Esophagus squamous epithelium (tissue), 5 donors: ENCODE results near the gene CCNY. TPM values are rescaled to one million over a fixed set of nuclear protein-coding genes. Genes with fewer than 3 reads are reported as not detected.

Experiments
- DNase-seq: peaks from one replicate; lab custom pipeline; 2025; lab: John Stamatoyannopoulos, UW
- H3K27ac ChIP-seq, 4 donors: fragments of 200-600 bp; sonication (generic); one replicate each; pipeline ENCODE4 v1.5.1; 2016 to 2019; ENCODE audit warnings: mild to moderate bottlenecking in 1 of 4
- H3K27me3 ChIP-seq, 4 donors: fragments of 200-600 bp; sonication (generic); 1 replicate in 3 of 4; 2 replicates in 1 of 4; pipeline versions ENCODE4 v1.5.1 to v1.6.0; 2017 to 2021; ENCODE audit warnings: antibody characterized with exemption in 1 of 4
- H3K36me3 ChIP-seq, 3 donors: fragments of 200-600 bp; sonication (generic); one replicate each; pipeline ENCODE4 v1.5.1; 2016 to 2019
- H3K4me1 ChIP-seq, 3 donors: fragments of 200-600 bp; sonication (generic); one replicate each; pipeline ENCODE4 v1.5.1; 2017 to 2019
- H3K4me3 ChIP-seq, 4 donors: fragments of 200-600 bp; sonication (generic); 1 replicate in 3 of 4; 2 replicates in 1 of 4; pipeline ENCODE4 v1.5.1; 2016 to 2019; ENCODE audit warnings: mild to moderate bottlenecking in 2 of 4, moderate library complexity in 1 of 4
- H3K9me3 ChIP-seq, 3 donors: fragments of 200-600 bp; sonication (generic); one replicate each; pipeline ENCODE4 v1.5.1; 2016 to 2019
- POLR2A ChIP-seq, 4 donors: fragments of 450-650 bp; IDR thresholded peaks; one replicate each; pipeline ENCODE4 v1.6.1; 2017; ENCODE audit warnings: antibody characterized with exemption in 4 of 4, mild to moderate bottlenecking in 4 of 4, moderate library complexity in 3 of 4
- WGBS, 2 donors: methylation state at CpG; one replicate each; pipeline ENCODE4 v1.1.5; 2018; 5-methylcytosine and 5-hydroxymethylcytosine counted together
- intact Hi-C: fragments of 100-400 bp; cut with DNase I; formaldehyde crosslinking; loops from one replicate; pipeline ENCODE4 v1.15.0; 2022
- total RNA-seq, 4 donors: library from RNA; depleted of rRNA; stranded (reverse); fragments of >200 nt; gene quantifications; one replicate each; pipeline ENCODE4 v1.1.0, GENCODE V29; 2016
- TF ChIP-seq, protein P1 (sequence below), 6 experiments: fragments of 450-650 bp in 4 of 6; fragments of 200-600 bp in 2 of 6; sonication (generic) in 2 of 6; IDR thresholded peaks; one replicate each; pipeline ENCODE4 v1.5.1; 2016 to 2019; ENCODE audit warnings: antibody characterized with exemption in 6 of 6, mild to moderate bottlenecking in 4 of 6, moderate library complexity in 4 of 6
- donor health status: DM: yes; HTN: yes; CAD: no.

The CCNY gene
- total RNA-seq, 4 donors from 2014 or later = 24.1 to 41.5 (median 30.4) TPM

DNA sequence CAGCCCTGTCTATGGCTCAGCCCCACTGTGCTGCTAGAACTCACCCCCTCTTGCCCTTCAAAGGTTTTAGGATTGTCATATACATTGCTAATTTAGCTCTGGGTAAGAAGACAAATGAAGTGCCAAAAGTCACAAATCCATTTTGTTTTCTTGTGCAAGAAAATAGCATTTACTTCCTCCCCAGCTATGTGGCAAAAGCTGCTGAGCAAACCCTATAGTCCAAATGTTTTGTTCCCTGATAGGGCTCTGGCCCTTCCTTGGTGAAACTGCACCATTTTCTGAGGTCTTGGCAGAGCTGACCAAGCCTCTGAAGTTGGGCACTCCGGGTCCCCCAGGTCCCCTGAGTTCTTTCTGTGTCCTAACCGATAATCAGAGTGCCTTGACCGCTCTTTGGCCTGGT lies 184.7 kb downstream of the CCNY start:
- H3K4me3 ChIP-seq = no peak overlapping the region
- H3K27me3 ChIP-seq = no peaks in the 10 kb centered on the region
- H3K4me1 ChIP-seq = peaks cover 0 to 4% (median 4%) of the 10 kb centered on the region in 3 donors
- 83% methylated on average over 2 of the region's 3 CpGs; no CpG with 5 or more reads in 1 of the 2 donors for WGBS, 2 donors
- intact Hi-C loops = no loop called here
- H3K27ac ChIP-seq = no peak overlapping the region
- no peaks in the 10 kb centered on the region for H3K36me3 ChIP-seq
- no peak for DNase-seq
- H3K9me3 ChIP-seq = no peaks in the 10 kb centered on the region
- TF ChIP-seq, protein P1, sequence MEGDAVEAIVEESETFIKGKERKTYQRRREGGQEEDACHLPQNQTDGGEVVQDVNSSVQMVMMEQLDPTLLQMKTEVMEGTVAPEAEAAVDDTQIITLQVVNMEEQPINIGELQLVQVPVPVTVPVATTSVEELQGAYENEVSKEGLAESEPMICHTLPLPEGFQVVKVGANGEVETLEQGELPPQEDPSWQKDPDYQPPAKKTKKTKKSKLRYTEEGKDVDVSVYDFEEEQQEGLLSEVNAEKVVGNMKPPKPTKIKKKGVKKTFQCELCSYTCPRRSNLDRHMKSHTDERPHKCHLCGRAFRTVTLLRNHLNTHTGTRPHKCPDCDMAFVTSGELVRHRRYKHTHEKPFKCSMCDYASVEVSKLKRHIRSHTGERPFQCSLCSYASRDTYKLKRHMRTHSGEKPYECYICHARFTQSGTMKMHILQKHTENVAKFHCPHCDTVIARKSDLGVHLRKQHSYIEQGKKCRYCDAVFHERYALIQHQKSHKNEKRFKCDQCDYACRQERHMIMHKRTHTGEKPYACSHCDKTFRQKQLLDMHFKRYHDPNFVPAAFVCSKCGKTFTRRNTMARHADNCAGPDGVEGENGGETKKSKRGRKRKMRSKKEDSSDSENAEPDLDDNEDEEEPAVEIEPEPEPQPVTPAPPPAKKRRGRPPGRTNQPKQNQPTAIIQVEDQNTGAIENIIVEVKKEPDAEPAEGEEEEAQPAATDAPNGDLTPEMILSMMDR (IDR thresholded peaks at IDR 0.05) = no peak
- no peak for TF ChIP-seq POLR2A (IDR thresholded peaks at IDR 0.05)

DNA sequence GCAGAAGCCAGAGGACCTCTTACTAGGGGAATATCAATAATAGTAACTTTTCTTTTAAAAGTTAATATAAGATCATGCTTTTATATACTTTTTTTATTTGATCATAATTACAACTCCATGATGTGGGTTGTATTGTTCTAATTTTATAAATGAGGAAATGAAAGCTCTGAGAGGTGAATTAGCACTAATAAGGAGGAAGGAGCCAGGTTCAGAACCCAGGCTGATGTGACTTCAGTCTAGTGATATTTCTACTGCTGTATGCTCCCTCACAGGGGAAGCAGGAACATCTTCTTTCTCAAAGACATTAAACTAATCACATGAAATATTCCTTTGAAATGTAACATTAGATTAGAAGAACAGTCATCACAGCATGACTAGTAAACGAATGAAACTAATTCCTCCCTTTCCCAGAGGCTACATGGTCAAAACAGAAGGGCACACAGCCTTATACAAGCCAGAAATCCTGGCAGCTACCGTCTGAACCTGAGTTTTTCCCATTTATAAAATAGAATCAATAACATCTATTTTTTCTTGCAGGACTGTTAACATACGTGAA lies 187.4 kb downstream of the CCNY start:
- 75 to 82% methylated on average over 3 of the region's 3 CpGs for WGBS, 2 donors
- H3K36me3 ChIP-seq = peaks cover 0 to 5% (median 0%) of the 10 kb centered on the region in 3 donors
- H3K4me1 ChIP-seq = peaks cover 0 to 4% (median 0%) of the 10 kb centered on the region in 3 donors
- H3K27me3 ChIP-seq = no peaks in the 10 kb centered on the region
- H3K4me3 ChIP-seq = no peak overlapping the region
- no peaks in the 10 kb centered on the region for H3K9me3 ChIP-seq
- H3K27ac ChIP-seq = no peak overlapping the region
- intact Hi-C loops = no loop called here
- TF ChIP-seq POLR2A (IDR thresholded peaks at IDR 0.05) = no peak
- TF ChIP-seq, protein P1 (IDR thresholded peaks at IDR 0.05) = no peak
- no peak for DNase-seq

DNA sequence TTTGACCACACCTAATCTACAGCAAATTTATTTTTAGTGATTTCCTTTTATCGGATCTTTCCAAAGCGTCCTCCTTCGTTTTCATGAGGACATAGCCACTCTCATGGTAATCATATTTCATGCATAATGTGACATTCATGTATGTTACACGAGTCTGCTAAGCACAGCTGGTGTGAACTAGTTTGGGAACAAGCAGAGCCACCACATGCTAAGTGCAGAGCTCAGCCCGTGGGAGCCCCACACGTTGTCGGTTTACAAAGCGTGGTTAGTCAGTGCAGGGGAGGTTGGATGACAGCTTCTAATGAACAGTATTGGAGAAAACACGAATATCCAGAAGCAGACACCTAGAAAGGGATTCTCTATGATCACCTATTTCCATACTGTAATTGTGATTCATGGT lies 190.4 kb downstream of the CCNY start:
- Histone ChIP-seq H3K36me3 (peaks cover 0 to 25% (median 7%) of the 10 kb centered on the region in 3 donors), H3K27me3 (no peaks in the 10 kb centered on the region), H3K4me3 (no peak overlapping the region), H3K27ac (no peak overlapping the region), H3K4me1 (peaks cover 0 to 4% (median 0%) of the 10 kb centered on the region in 3 donors), H3K9me3 (no peaks in the 10 kb centered on the region)
- intact Hi-C loops = no loop called here
- TF ChIP-seq POLR2A (IDR thresholded peaks at IDR 0.05) = no peak
- 80 to 82% methylated on average over 9 of the region's 9 CpGs for WGBS, 2 donors
- no peak for DNase-seq

DNA sequence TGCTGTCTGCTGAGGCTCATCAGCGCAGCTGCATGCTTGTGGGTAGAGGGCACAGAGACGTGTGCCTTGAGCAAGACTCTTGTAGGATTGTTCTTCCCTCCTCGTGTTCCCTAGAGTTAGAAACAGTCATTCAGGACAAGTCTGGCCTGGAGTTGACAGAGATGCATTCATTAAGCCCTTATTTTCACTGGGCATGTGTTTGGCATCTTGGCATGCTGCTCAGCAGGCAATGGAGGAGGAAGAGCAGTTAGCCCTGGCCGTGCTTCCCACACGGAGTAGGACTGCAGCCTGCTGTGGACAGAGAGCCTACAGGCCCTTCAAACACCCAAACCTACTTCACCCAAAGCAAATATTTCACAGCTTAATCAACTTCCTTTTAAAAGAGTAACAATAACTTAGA lies 195.8 kb downstream of the CCNY start:
- 81 to 92% methylated on average over 2 to 5 of the region's 5 CpGs for WGBS, 2 donors
- Histone ChIP-seq H3K4me3 (no peak overlapping the region), H3K27ac (no peak overlapping the region), H3K36me3 (peaks cover 3 to 79% (median 14%) of the 10 kb centered on the region in 3 donors), H3K4me1 (no peaks in the 10 kb centered on the region), H3K27me3 (no peaks in the 10 kb centered on the region), H3K9me3 (no peaks in the 10 kb centered on the region)
- DNase-seq = no peak
- no peak for TF ChIP-seq POLR2A (IDR thresholded peaks at IDR 0.05)
- TF ChIP-seq, protein P1 (IDR thresholded peaks at IDR 0.05) = no peak
- intact Hi-C loops = no loop called here

DNA sequence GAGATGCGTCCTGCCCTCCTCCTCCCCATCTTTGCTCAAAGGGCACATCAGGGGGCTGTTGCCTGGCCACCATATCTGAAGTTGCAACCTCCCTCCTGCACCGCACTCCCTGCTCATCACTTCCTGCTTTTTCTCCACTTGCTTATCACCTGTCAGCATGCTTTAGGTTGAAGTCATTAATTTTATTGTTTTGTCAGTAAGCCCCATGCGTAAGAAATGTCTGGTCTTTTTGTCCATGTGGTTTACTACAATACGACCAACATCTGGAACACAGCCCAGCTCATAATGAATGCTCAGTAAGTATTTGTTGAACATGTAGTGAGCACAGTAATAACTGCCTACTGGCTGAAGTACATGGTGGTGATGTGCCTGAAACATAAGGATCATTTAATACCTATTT lies 197.3 kb downstream of the CCNY start:
- peaks cover 3 to 88% (median 14%) of the 10 kb centered on the region in 3 donors for H3K36me3 ChIP-seq
- H3K27ac ChIP-seq = no peak overlapping the region
- intact Hi-C loops = no loop called here
- TF ChIP-seq, protein P1 (IDR thresholded peaks at IDR 0.05) = no peak
- no peak for TF ChIP-seq POLR2A (IDR thresholded peaks at IDR 0.05)
- no peak overlapping the region for H3K4me3 ChIP-seq
- DNase-seq = no peak
- no peaks in the 10 kb centered on the region for H3K4me1 ChIP-seq
- no peaks in the 10 kb centered on the region for H3K27me3 ChIP-seq
- 78 to 88% methylated on average over 4 of the region's 4 CpGs for WGBS, 2 donors
- H3K9me3 ChIP-seq = no peaks in the 10 kb centered on the region
